T-helper 17 cell (primary cell): ENCODE results near the gene FTO. TPM values are rescaled to one million over a fixed set of nuclear protein-coding genes. Genes with fewer than 3 reads are reported as not detected.

Experiments
- ATAC-seq: fragments of 150-1000 bp; cut with Tn5 transposase; 2 replicates; pipeline ENCODE4 v1.10.0; 2021; ENCODE audit warnings: mild to moderate bottlenecking, moderate library complexity
- DNase-seq, 3 donors: peaks; one replicate each; pipeline versions ENCODE4 v3.0.0 to v3.0.0-alpha.2; 2020 to 2021
- H3K9me3 ChIP-seq: one replicate; pipeline ENCODE4 v1.7.0; 2013; ENCODE audit warnings: low read length, mild to moderate bottlenecking; ENCODE audit not compliant: control insufficient read depth, poor library complexity, severe bottlenecking
- H3K27ac Mint-ChIP-seq: one replicate; pipeline ENCODE4 v1.8.0; 2022; ENCODE audit warnings: mild to moderate bottlenecking, moderate library complexity, mixed read lengths
- H3K27me3 Mint-ChIP-seq: one replicate; pipeline ENCODE4 v1.8.0; 2022; ENCODE audit warnings: mixed read lengths
- H3K36me3 Mint-ChIP-seq: one replicate; pipeline ENCODE4 v1.8.0; 2022; ENCODE audit warnings: low read depth, mixed read lengths
- H3K4me1 Mint-ChIP-seq: one replicate; pipeline ENCODE4 v1.8.0; 2022; ENCODE audit warnings: mild to moderate bottlenecking, mixed read lengths
- H3K4me3 Mint-ChIP-seq: one replicate; pipeline ENCODE4 v1.8.0; 2022; ENCODE audit warnings: mild to moderate bottlenecking, moderate library complexity, mixed read lengths
- total RNA-seq, 4 donors: library from RNA in 2 of 4; stranded (reverse) in 2 of 4; gene quantifications; one replicate each; pipeline ENCODE4 v1.2.3 and lab custom pipeline; 2022 to 2026

FTO gene
- total RNA-seq, 2 donors from 2014 or later, result 53.0 to 53.3 TPM

DNA sequence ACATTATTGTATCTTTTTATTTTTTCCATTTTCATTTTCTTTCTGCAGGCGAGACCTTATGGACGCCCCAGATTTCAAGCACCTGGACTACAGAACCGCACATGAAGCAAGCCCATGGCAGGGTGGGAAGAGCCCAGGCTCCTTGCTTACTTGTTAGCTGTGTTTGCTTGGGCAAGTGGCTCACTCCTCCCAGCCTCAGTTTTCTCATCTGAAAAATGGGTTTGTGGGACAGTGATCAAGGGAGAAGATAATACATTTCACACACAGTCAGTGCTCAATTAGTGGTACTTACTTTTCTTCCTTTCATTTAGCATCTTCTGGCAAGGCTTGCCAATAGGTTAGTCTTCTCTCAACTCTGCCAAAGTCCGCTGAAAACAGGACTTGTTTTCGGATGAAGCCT is 465.2 kb downstream of the FTO start:
- no peak overlapping the region for H3K4me3 Mint-ChIP-seq
- H3K27ac Mint-ChIP-seq, result no peak overlapping the region
- no peaks in the 10 kb centered on the region for H3K9me3 ChIP-seq
- H3K36me3 Mint-ChIP-seq, result no peaks in the 10 kb centered on the region
- DNase-seq (no peak), ATAC-seq (no peak)
- H3K4me1 Mint-ChIP-seq, result no peaks in the 10 kb centered on the region
- H3K27me3 Mint-ChIP-seq, result peaks cover 20% of the 10 kb centered on the region

GRCh38 chr16:54171626-54172537 is 467.9 kb downstream of the FTO start:
- no peaks in the 10 kb centered on the region for H3K9me3 ChIP-seq
- DNase-seq (no peak), ATAC-seq (no peak)
- Mint-ChIP-seq H3K4me1 (no peaks in the 10 kb centered on the region), H3K4me3 (no peak overlapping the region), H3K36me3 (no peaks in the 10 kb centered on the region), H3K27ac (no peak overlapping the region), H3K27me3 (peaks cover 30% of the 10 kb centered on the region)

DNA sequence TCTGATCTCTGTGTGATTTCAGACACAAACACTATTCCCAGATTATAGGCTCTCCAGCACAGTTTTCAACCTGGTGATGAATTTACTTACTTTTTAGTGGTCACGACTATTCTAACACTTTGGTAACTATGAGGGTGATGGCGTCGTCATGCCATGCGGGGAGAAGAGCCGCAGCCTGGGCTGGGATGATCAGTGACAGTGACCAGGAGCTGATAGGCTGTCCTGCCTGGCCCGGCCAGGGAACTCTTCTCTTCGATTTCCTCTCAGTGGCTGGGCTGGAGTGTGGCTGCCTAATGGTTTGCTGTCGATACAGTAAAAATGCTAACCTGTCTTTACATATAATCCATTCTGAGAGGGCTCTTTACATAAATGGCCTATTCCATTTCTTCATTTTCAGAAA is 469.5 kb downstream of the FTO start:
- no peak for ATAC-seq
- H3K4me3 Mint-ChIP-seq, result no peak overlapping the region
- H3K36me3 Mint-ChIP-seq, result no peaks in the 10 kb centered on the region
- peaks cover 2% of the 10 kb centered on the region for H3K4me1 Mint-ChIP-seq
- no peak overlapping the region for H3K27ac Mint-ChIP-seq
- H3K27me3 Mint-ChIP-seq, result peaks cover 45% of the 10 kb centered on the region
- DNase-seq, result no peak
- no peaks in the 10 kb centered on the region for H3K9me3 ChIP-seq

DNA sequence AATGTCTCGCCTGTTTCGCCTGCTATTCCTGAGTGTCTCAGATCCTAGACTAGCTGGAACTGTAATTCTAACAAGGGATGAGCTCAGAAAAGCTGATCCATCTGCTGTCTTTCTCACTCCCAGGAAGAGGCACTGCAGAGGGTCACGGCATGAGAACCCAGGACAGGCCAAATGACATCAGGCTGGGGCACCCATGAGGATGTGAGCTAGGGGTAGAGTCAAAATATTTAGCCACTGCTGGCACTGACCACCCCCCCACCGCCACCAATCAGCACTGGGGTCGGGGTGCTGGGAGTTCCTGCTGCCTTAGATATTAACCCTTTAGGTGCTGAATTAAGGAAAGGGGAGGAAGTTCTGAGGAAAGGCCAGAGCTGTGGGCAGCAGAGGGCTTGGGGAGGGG is 470.2 kb downstream of the FTO start:
- DNase-seq (no peak), ATAC-seq (no peak)
- Mint-ChIP-seq H3K27ac (no peak overlapping the region), H3K27me3 (peaks cover 49% of the 10 kb centered on the region), H3K4me3 (no peak overlapping the region), H3K36me3 (no peaks in the 10 kb centered on the region), H3K4me1 (peaks cover 2% of the 10 kb centered on the region)
- H3K9me3 ChIP-seq, result no peaks in the 10 kb centered on the region

GRCh38 chr16:54174750-54175149 is 470.8 kb downstream of the FTO start:
- Mint-ChIP-seq H3K4me1 (peaks cover 2% of the 10 kb centered on the region), H3K36me3 (no peaks in the 10 kb centered on the region), H3K27ac (no peak overlapping the region), H3K4me3 (no peak overlapping the region), H3K27me3 (peaks cover 49% of the 10 kb centered on the region)
- ATAC-seq (no peak), DNase-seq (no peak)
- H3K9me3 ChIP-seq, result no peaks in the 10 kb centered on the region

DNA sequence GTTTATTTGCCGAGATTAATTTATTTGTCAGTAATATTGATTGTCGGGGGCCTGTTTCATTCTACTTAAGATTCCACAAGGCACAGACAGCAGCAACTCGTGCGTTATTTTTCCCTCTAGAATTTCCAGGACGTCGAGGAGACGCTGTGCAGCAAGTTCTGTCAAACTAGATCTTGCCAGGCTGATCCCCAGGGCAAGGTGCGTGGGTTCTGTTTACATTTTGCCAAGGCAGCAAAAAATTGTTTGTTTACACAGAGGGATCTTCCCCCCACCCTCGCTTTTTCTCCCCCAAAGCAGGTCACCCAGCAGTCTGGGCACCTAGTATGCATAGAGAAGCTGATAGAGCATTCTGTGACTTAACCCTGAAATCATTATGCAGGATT is 471.2 kb downstream of the FTO start:
- no peaks in the 10 kb centered on the region for H3K9me3 ChIP-seq
- Mint-ChIP-seq H3K36me3 (no peaks in the 10 kb centered on the region), H3K4me3 (no peak overlapping the region), H3K4me1 (peaks cover 2% of the 10 kb centered on the region), H3K27me3 (peaks cover 50% of the 10 kb centered on the region), H3K27ac (no peak overlapping the region)
- no peak for DNase-seq
- no peak for ATAC-seq

GRCh38 chr16:54175552-54176375 is 471.8 kb downstream of the FTO start:
- H3K4me3 Mint-ChIP-seq, result no peak overlapping the region
- H3K27me3 Mint-ChIP-seq, result peaks cover 53% of the 10 kb centered on the region
- H3K36me3 Mint-ChIP-seq, result no peaks in the 10 kb centered on the region
- H3K4me1 Mint-ChIP-seq, result peaks cover 2% of the 10 kb centered on the region
- ATAC-seq (no peak), DNase-seq (no peak)
- no peaks in the 10 kb centered on the region for H3K9me3 ChIP-seq
- H3K27ac Mint-ChIP-seq, result no peak overlapping the region

GRCh38 chr16:54176376-54176901 is 472.5 kb downstream of the FTO start:
- ATAC-seq (no peak), DNase-seq (no peak)
- H3K9me3 ChIP-seq, result no peaks in the 10 kb centered on the region
- Mint-ChIP-seq H3K27me3 (peaks cover 51% of the 10 kb centered on the region), H3K27ac (no peak overlapping the region), H3K36me3 (no peaks in the 10 kb centered on the region), H3K4me3 (no peak overlapping the region), H3K4me1 (peaks cover 2% of the 10 kb centered on the region)

DNA sequence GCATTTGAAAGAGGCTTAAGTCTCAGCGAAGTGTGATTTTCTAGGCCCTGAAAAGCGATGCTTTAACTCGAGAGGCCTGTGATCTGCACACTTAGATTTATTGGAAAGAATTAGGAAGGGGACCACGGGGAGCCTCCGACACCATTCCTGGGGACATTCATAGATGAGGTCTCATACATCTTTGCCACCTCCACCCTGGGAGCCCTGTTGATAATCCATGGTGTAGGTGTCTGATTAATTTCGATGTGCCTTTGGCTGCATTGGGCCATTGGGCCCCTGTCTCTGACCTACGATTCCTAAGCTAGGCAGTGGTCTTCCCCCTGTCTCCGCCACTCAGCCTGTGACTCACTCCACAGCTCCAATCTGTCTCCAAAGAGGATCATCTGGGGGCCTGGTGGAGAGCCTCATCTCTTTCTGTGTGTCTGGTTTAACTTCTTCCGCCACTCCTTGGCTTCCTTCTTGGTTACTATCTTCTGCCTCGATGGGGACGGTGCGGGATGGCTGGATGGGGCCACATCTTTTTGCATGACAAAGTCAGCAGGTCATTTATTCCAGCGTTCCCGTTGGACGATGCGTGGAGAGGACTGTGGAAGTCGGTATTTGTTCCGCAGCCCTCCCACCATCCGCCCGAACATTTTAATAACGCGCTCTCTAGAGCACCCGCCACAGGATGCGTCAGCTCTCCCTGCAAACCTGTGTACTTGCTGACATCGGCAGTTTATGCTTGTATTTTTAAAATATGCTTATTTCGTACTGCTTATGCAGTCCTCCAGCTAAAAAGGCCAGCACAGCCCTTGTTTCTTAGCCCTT is 473.3 kb downstream of the FTO start:
- Mint-ChIP-seq H3K4me3 (no peak overlapping the region), H3K27me3 (peaks cover 44% of the 10 kb centered on the region), H3K4me1 (peaks cover 2% of the 10 kb centered on the region), H3K36me3 (no peaks in the 10 kb centered on the region), H3K27ac (no peak overlapping the region)
- ATAC-seq (no peak), DNase-seq (no peak)
- no peaks in the 10 kb centered on the region for H3K9me3 ChIP-seq

- ATAC-seq, result no peak
These were observed 474.0 kb downstream of the FTO start for GRCh38 chr16:54177862-54178477.

GRCh38 chr16:54178478-54178976 is 474.6 kb downstream of the FTO start:
- Mint-ChIP-seq H3K27ac (no peak overlapping the region), H3K27me3 (peaks cover 35% of the 10 kb centered on the region), H3K4me1 (peaks cover 2% of the 10 kb centered on the region), H3K36me3 (no peaks in the 10 kb centered on the region), H3K4me3 (no peak overlapping the region)
- H3K9me3 ChIP-seq, result no peaks in the 10 kb centered on the region
- DNase-seq (no peak), ATAC-seq (no peak)

More at GRCh38 chr16:54177862-54178477, 474.0 kb downstream of the FTO start:
- DNase-seq, result no peak
- H3K9me3 ChIP-seq, result no peaks in the 10 kb centered on the region
- peaks cover 39% of the 10 kb centered on the region for H3K27me3 Mint-ChIP-seq
- H3K27ac Mint-ChIP-seq, result no peak overlapping the region
- H3K36me3 Mint-ChIP-seq, result no peaks in the 10 kb centered on the region
- peaks cover 2% of the 10 kb centered on the region for H3K4me1 Mint-ChIP-seq
- H3K4me3 Mint-ChIP-seq, result no peak overlapping the region
